Hematopoietic multipotent progenitor cell treated with erythropoietin and hydrocortisone succinate and interleukin-3 and kit ligand, for 17 days (in vitro differentiated cells): ENCODE measurements around the gene OR5B3.
"Not testable (repeated sequence)": the region's sequence is repeated elsewhere in the genome, so short reads cannot be mapped to it uniquely, and the experiment has no call there.

Source experiments
- DNase-seq: peaks from one replicate; pipeline ENCODE4 v3.0.0-alpha.2; 2015; ENCODE audit warnings: low spot score

Gene OR5B3

DNA sequence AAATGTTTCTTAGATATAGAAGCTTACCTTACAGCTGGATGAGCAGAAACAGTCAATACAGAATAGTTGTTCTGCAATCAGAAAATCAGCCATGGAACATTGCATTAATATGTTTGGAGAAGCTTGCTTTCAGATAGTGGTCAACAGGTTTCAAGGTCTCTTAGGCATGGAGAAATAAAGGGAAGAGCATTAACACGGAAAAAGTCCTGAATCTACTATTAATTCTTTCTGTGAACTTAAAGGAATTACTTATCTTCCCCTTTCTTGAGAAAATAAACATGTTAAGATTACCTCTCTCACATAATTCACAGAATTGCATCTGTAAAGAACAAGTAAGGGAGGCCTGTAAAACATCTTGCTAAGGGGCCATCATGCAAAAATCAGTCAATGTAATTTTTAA, at the start of gene OR5B3:
OR5B3 (minus strand) TSS at position 101 of the 400 bp plus-strand sequence. CDS start 3,465 bp downstream, outside the sequence.
- DNase-seq: no peak

DNA sequence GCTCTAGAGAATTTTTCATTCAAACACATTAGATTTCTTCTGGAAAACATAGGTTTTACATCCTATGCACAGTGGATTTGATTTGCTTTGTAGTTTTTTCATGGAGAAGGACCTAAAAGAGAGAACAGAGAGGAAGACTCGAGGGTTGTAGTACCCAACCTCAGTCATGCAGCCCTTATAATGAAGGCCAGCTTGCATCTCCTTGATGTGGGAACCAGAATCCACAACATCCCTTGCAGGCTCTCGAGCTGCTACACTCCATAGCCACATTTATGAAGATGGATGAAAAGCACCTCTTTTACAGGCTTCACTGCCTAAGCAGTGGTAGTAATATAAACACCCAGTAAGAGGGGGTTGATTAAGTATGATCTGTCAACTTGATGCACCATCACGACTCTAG, 44.9 kb upstream of the OR5B3 start:
- DNase-seq: no peak

DNA sequence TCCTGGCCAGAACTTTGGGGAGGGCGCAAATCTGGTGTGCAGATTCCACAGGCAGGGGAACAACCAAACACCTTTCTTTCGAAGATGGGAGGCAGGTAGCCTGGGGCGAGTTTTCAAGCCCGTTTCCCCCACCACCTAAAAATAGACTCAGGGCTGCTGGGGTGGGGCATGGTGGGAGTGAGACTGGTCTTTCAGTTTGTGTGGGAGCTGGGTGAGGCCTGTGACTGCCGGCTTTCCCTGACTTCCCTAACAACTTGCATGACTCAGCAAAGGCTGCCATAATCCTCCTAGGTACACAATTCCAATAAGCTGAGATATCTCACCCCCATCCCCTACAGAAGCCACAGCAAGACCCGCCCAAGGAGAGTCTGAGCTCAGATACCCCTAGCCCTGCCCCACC, 39.6 kb upstream of the OR5B3 start:
- DNase-seq: no peak

DNA sequence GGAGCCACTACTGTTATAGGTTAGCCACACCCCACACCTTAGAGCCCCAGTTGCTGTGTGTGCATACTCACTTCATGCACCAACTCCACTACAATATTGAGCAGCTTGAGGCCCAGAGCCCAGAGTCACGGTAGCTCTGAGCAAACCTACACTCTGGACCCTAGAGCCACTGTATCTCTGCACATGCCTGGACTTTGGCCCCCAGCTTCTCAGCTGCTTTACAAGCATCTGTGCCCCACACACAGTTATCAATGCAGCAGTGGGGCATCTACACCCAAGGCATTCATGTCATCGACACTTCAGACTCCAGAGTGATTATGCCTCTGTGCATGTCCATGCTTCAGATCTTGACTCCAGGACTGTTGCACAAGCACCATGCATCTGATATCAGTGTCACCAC, 37.6 kb upstream of the OR5B3 start:
- no peak for DNase-seq

DNA sequence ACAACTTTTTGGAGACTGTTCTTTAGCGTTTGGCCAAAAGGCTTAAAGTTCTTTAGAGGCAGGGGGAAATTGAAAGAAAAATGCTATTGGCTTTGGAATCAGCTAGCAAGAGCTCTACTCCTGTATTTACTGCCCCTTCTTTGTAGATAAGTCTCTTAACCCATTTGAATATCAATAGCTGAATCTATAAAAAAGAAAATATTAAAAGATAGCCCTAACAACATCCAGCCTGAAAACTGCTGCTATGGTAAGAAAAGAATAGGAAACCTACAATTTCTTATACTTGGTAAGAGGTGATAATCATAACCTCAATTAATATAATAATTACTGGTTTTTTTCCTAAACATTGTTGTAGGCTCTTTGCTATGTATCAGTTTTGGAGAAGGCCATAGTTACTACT, 35.5 kb upstream of the OR5B3 start, which contains the start of gene OR5B12:
OR5B12 (minus strand) TSS at position 101 of the 400 bp plus-strand sequence. CDS start 2,085 bp downstream, outside the sequence.
- DNase-seq: no peak

DNA sequence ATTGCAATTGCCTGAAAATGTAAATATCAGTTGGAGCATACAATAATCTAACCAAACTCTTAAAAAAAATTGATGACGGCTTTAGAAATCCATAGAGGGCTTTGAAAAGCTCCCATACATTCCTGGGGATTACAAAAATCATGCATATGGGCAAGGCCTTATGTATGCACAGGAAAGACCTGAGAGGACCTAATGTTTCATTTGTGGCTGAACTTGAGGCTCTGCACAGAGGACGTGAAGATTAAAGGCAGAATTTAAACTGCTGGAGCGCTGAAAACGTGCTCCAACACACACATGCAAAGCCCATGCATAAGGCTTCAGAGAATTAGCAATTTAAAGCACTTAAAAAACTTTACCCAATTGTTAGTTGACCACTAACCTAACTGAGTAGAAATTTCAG, 31.8 kb upstream of the OR5B3 start:
- DNase-seq: no peak

DNA sequence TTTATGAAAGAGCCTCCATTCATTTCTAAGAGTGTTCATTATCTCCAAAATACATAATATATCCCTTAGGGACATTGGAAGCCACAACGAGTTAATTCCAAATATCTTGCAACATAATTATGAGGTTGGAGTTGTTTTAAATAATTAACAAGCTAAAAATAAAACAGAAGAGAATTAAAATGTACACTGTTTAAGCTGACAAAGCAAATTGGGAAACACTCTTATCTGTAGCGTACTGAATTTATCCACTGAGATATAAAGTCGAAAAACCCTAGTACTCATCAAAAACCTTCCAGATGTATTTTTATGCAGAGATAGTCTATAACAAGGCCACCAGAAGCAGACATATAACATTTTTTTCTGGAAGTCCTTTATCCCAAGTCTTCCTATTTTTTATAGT, 27.5 kb upstream of the OR5B3 start:
- no peak for DNase-seq

DNA sequence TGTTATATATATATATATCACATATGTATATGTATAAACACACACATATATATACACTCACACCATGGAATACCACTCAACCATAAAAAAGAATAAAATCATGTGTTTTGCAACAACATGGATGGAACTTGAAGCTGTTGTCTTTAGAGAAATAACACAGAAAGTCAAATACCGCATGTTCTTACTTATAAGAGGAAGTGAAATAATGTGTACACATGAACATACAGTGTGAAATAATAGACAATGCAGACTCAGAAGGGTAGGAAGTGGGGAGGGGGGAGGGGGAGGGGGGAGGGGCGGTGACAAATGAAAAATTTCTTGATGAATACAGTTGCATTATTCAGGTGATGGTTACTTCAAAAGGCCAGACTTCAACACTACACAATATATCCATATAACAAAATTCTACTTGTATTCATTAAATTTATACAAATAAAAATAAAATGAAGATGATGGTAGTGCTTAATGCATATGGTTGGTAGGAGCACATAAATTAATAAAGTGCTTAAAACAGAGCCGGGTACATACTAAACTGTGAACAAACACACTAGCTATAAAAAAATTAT, 27.0 kb upstream of the OR5B3 start:
- no peak for DNase-seq

DNA sequence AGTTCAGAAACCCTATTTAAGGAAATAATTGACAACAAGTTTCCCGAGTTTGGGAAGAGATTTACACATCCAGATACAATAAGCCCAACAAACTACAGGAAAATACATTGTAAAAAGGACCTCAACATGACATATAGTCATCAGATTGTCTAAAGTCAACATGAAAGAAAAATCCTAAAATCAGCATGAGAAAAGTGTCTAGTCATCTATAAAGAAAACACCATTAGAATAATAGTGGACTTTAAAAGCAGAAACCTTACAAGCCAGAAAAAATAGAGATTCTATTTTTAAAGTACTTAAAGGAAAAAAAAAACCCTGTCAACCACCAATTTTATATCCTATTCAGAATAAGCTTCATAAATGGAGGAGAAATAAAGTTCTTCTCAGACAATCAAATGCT, 22.6 kb upstream of the OR5B3 start:
- DNase-seq: no peak

DNA sequence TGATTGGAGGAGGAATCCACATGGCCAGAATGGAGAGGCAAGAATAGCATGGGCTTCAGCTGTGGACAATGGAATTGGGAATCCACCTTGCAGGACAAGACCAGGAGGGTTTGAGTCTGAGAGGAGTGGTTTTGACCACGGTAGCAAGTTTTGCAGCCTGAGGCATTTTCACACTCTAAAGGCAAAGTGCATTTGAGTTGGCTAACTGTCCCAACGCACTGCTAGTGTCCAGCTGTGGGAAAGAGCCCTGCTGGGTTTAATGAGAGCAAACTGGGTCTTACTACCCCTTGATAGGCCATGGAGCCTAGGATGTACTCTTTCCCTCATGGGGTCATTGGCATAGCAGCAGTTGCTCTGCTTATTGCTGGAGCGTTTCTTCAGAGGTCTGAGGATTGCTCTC, 21.3 kb upstream of the OR5B3 start, which contains the start of gene OR5B2:
OR5B2 (minus strand) TSS at position 101 of the 400 bp plus-strand sequence. CDS start 4,860 bp downstream, outside the sequence.
- DNase-seq: no peak

DNA sequence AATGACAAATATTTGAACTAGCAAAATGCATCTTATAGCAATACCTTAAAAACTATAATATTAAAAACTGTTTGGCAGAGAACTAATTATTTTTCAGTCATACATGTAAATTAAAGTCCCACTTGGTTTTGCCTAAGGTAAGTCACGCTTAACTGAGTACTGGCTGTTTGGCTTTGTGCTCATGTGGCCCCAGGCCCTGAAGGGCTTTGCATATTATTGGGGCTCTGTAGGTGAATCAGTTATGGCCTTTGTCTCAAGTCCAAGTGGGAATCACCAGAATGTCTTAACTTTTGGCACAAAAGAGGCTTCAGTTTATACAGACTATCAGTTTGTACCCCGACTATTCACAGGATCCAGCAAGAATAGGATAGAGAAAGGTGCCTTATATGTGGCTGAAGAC, 7.1 kb downstream of the OR5B3 start:
- not testable (repeated sequence) for DNase-seq

DNA sequence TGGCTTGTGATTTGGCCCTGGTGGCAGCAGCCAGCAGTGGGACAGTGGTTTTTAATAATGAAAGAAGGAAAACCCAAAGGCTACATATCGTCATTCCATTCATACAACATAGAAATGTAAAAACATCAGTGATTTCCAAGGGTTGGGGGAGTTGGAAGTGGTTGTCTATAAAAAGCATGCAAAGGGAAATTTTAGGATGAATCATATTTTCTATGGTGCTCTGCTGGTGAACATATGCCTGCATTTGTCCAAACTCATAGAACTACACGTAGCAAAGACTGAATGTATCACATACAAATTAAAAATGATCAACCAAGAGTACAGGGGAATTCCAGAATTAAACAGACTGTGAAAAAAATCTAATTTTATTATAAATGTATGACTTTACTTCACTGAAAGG, 11.1 kb downstream of the OR5B3 start:
- DNase-seq: no peak

DNA sequence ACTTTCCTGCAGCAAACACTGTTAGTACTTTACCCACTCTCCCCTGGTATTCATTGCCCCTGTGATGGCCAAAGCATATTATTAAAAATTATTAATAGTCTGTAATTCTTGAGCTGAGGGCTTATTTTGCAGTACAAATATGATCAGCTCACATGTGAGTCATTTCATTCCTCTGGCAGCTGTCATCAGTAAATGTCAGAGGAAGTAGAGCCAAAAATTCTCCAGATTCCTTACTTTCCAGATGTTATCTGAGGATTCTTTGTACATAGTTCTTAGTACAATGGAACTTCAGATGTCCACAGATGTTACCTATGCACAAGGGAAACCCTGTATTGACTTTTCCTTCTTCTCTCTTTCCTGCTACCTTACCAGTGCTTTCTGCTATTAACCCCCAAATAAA, 12.5 kb downstream of the OR5B3 start:
- DNase-seq: no peak

DNA sequence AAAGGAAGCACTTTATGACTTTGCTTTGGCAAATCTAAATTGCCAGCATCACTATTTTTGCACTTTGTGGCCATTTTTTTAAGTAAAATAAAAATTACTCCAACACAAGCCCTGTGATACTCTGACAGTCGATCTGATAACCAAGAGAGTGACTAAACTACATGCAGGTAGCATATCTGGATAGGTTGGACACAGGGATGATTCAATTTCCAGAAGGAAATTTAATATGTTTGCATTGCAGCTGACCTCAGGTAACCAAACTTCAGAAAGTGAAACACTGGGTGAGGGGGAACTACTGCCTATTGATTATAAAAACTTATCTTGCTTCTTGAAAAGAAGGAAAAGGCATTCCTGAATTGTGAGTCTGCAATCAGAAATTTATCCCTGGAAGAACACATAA, 13.9 kb downstream of the OR5B3 start:
- no peak for DNase-seq

DNA sequence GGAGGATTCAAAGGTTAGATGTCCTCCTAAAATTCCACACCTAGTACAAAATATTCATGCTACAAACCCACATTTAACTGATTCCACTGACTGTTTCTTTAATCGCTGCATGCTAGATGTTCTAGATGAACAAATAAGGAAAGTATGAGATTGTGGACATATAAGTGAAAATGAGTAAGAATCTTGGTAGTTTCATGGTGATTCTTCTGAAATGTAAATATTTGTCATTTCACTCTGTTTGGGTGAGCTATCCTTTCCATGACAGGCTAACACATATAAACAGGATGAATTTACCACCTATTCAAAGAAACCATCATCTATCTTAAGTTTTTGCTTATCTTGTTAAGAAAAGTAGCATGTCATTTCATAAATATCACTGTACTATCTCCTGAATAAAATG, 14.8 kb downstream of the OR5B3 start:
- DNase-seq: no peak

DNA sequence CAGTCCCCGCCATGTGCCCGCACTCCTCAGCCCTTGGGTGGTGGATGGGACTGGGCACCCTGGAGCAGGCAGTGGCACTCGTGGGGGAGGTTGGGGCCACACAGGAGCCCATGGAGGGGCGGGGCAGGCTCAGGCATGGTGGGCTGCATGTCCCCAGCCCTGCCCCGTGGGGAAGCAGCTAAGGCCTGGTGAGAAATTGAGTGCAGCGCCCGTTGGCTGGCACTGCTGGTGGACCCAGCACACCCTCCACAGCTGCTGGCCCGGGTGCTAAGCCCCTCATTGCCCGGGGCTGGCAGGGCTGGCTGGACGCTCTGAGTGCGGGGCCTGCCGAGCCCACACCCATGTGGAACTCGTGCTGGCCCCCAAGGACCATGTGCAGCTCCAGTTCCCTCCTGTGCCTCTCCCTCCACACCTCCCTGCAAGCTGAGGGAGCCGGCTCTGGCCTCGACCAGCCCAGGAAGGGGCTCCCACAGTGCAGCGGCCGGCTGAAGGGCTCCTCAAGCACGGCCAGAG, 16.1 kb downstream of the OR5B3 start:
- no peak for DNase-seq

DNA sequence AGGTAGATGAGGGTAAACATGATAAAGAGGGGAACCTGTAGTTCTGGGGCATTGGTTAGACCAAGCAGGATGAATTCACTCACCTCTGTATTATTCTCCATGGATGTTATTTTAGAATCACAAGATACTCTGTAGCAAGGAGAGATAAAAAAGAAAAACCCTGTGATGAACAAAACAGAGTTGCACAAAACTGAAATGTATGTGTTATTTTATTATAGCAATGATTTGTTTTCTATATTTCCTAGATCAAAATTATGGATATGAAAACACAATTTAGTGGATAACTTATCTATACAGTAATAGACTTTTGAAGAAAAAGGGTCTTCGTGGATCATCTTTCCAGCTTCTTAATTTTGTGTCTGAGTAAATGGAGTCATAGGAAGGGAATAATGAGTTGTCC, 47.7 kb downstream of the OR5B3 start, which contains the start of gene OR5B17:
OR5B17 (minus strand) TSS at position 101 of the 400 bp plus-strand sequence; CDS start at position 101, 0 bp downstream.
- DNase-seq: no peak

DNA sequence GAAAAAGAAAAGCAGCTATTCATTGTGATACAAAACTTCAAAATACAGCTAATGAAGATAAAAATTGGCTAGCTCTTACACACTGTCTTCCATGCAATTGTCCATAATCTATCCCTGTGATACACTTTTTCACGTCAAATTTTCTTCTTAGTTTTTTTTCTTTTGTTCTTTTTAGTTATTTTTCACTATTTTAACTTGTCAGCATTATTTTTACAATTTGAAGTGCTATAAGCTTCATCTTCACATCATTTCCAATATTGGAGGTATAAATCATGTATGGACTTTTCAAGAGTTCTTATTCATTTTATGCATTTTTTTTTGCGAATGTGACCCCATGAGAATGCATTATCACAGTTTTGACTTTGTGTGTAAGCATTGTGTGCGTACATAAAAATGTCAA, 51.9 kb downstream of the OR5B3 start:
- no peak for DNase-seq
